Ammon's horn (tissue), 1 donor: Measurements from ENCODE around the gene CPSF4.
"Not testable (repeated sequence)": the region's sequence is repeated elsewhere in the genome, so short reads cannot be mapped to it uniquely, and the experiment has no call there.

Experiments used
- DNase-seq: peaks from one replicate; pipeline ENCODE4 v3.0.0-alpha.2; 2016; ENCODE audit warnings: low spot score

The CPSF4 gene

GRCh38 chr7:99408379-99409191, 30.2 kb upstream of the CPSF4 start, which contains the start of the genes BUD31 and PDAP1:
Gene BUD31 (plus strand): TSS chr7:99408969. CDS start chr7:99411093, 2,124 bp downstream.
Gene PDAP1 (minus strand): TSS chr7:99408597. CDS start chr7:99408548, 49 bp downstream.
- peak; percentile 96 for DNase-seq

- DNase-seq, result no peak
Observed at GRCh38 chr7:99409192-99409572, 29.6 kb upstream of the CPSF4 start.

- DNase-seq, result no peak
Observed at GRCh38 chr7:99409806-99410205, 28.9 kb upstream of the CPSF4 start.

- no peak for DNase-seq
Observed at GRCh38 chr7:99410635-99411034, 28.1 kb upstream of the CPSF4 start.

- peak; percentile 51 for DNase-seq
Observed at GRCh38 chr7:99415513-99416127, 23.1 kb upstream of the CPSF4 start.

GRCh38 chr7:99418260-99418659, 20.5 kb upstream of the CPSF4 start:
- DNase-seq, result no peak

GRCh38 chr7:99419323-99420021, 19.3 kb upstream of the CPSF4 start:
- no peak for DNase-seq

GRCh38 chr7:99420213-99420612, 18.5 kb upstream of the CPSF4 start:
- DNase-seq, result no peak

GRCh38 chr7:99420986-99421385, 17.8 kb upstream of the CPSF4 start:
- no peak for DNase-seq

- DNase-seq, result no peak
Observed at GRCh38 chr7:99422186-99422585, 16.6 kb upstream of the CPSF4 start.

- DNase-seq, result no peak
Observed at GRCh38 chr7:99422625-99423024, 16.1 kb upstream of the CPSF4 start.

- no peak for DNase-seq
Observed at GRCh38 chr7:99424932-99425730, 13.6 kb upstream of the CPSF4 start.

- DNase-seq, result no peak
Observed at GRCh38 chr7:99428972-99429566, 9.7 kb upstream of the CPSF4 start.

GRCh38 chr7:99429756-99430155, 9.0 kb upstream of the CPSF4 start:
- no peak for DNase-seq

- not testable (repeated sequence) for DNase-seq
Observed at GRCh38 chr7:99431756-99432540, 6.8 kb upstream of the CPSF4 start.

- DNase-seq, result no peak
Observed at GRCh38 chr7:99433158-99433557, 5.6 kb upstream of the CPSF4 start.

- DNase-seq, result no peak
Observed at GRCh38 chr7:99437946-99438572, 684 bp upstream of the CPSF4 start.

GRCh38 chr7:99440195-99440594, 1.5 kb downstream of the CPSF4 start:
- no peak for DNase-seq

- no peak for DNase-seq
Observed at GRCh38 chr7:99446096-99446495, 7.4 kb downstream of the CPSF4 start.

- DNase-seq, result no peak
Observed at GRCh38 chr7:99447943-99448342, 9.2 kb downstream of the CPSF4 start.
